Gastrocnemius medialis (tissue), 4 donors: Measurements from ENCODE around the gene RNU6-9. TPM values are rescaled to one million over a fixed set of nuclear protein-coding genes. Genes with fewer than 3 reads are reported as not detected.

Experiments used
- ATAC-seq, 2 donors: fragments of 150-250 bp; one replicate each; pipeline ENCODE4 v1.9.1; 2016
- DNase-seq, 2 donors: peaks; one replicate each; pipeline ENCODE4 v3.0.0-alpha.2; 2019
- H3K27ac ChIP-seq, 4 donors: fragments of 200-600 bp; sonication (generic); 1 replicate in 1 of 4; 2 replicates in 3 of 4; pipeline ENCODE4 v1.5.1; 2016 to 2018; ENCODE audit warnings: mild to moderate bottlenecking in 2 of 4, moderate library complexity in 1 of 4
- H3K27me3 ChIP-seq, 3 donors: fragments of 200-600 bp; sonication (generic) in 2 of 3; 1 replicate in 1 of 3; 2 replicates in 2 of 3; pipeline versions ENCODE4 v1.5.1 to v1.6.0; 2016 to 2019; ENCODE audit warnings: mild to moderate bottlenecking in 1 of 3, moderate library complexity in 1 of 3
- H3K36me3 ChIP-seq, 2 donors: fragments of 200-600 bp; sonication (generic) in 1 of 2; one replicate each; pipeline ENCODE4 v1.5.1; 2017 to 2018
- H3K4me1 ChIP-seq, 2 donors: fragments of 200-600 bp; sonication (generic) in 1 of 2; one replicate each; pipeline ENCODE4 v1.5.1; 2016 to 2017; ENCODE audit warnings: mild to moderate bottlenecking in 2 of 2
- H3K4me3 ChIP-seq, 4 donors: fragments of 200-600 bp; sonication (generic) in 3 of 4; 1 replicate in 1 of 4; 2 replicates in 3 of 4; pipeline ENCODE4 v1.5.1; 2016 to 2019; ENCODE audit warnings: mild to moderate bottlenecking in 2 of 4
- H3K9me3 ChIP-seq, 3 donors: fragments of 200-600 bp; sonication (generic) in 2 of 3; 1 replicate in 1 of 3; 2 replicates in 2 of 3; pipeline ENCODE4 v1.5.1; 2016 to 2019
- CTCF ChIP-seq, 5 experiments: fragments of 450-650 bp in 3 of 5; fragments of 200-600 bp in 2 of 5; sonication (generic) in 2 of 5; IDR thresholded peaks in 4 of 5; conservative IDR thresholded peaks in 1 of 5; 1 replicate in 4 of 5; 2 replicates in 1 of 5; pipeline ENCODE4 v1.5.1; 2016 to 2019; ENCODE audit warnings: antibody characterized with exemption in 5 of 5, mild to moderate bottlenecking in 3 of 5, moderate library complexity in 3 of 5
- POLR2A ChIP-seq, 2 donors: fragments of 450-650 bp; IDR thresholded peaks; one replicate each; pipeline ENCODE4 v1.6.1; 2017; ENCODE audit warnings: antibody characterized with exemption in 2 of 2, mild to moderate bottlenecking in 2 of 2, moderate library complexity in 2 of 2
- in situ Hi-C, 4 donors: fragments of 200-750 bp; cut with MboI; loops; one replicate each; pipeline versions ENCODE4 v1.15.0 to v1.8.0; 2017; ENCODE audit warnings: low sequenced_read_pairs in 4 of 4
- intact Hi-C: fragments of 100-400 bp; cut with DNase I; formaldehyde crosslinking; loops from one replicate; pipeline ENCODE4 v1.15.1; 2023; ENCODE audit warnings: low total_unique reads
- total RNA-seq, 4 donors: library from RNA; depleted of rRNA; stranded (reverse); fragments of >200 nt; gene quantifications; one replicate each; pipeline versions ENCODE4 v1.1.0 to v1.2.3, GENCODE V29; 2016

Gene RNU6-9
- total RNA-seq, 4 donors from 2014 or later, result not detected

GRCh38 chr19:933553-933882, 40.2 kb downstream of the RNU6-9 start:
- TF ChIP-seq POLR2A (IDR thresholded peaks at IDR 0.05), result no peak
- TF ChIP-seq CTCF (IDR thresholded peaks at IDR 0.05 in 4 of 5, conservative IDR thresholded peaks at IDR 0.05 in 1 of 5), result no peak
- Histone ChIP-seq H3K4me3 (no peak overlapping the region), H3K27ac (peak overlapping the region in 2 of 4 donors; percentile 75 to 79), H3K4me1 (peaks cover 20 to 28% of the 10 kb centered on the region in 2 donors), H3K36me3 (no peaks in the 10 kb centered on the region), H3K9me3 (no peaks in the 10 kb centered on the region), H3K27me3 (no peaks in the 10 kb centered on the region)
- intact Hi-C loops (no loop called here), in situ Hi-C loops (no loop called here)
- DNase-seq (no peak), ATAC-seq (no peak)

GRCh38 chr19:934197-934840, 41.0 kb downstream of the RNU6-9 start:
- H3K4me1 ChIP-seq, result peaks cover 20 to 28% of the 10 kb centered on the region in 2 donors
- TF ChIP-seq POLR2A (IDR thresholded peaks at IDR 0.05) (no peak), CTCF (IDR thresholded peaks at IDR 0.05 in 4 of 5, conservative IDR thresholded peaks at IDR 0.05 in 1 of 5) (no peak)
- DNase-seq (no peak), ATAC-seq (peak in 1 of 2 donors; percentile 12)
- no peaks in the 10 kb centered on the region for H3K9me3 ChIP-seq
- in situ Hi-C loops, result no loop called here
- H3K27ac ChIP-seq, result peak overlapping the region; percentile 71 to 79 (median 74)
- intact Hi-C loops, result no loop called here
- no peaks in the 10 kb centered on the region for H3K36me3 ChIP-seq
- H3K27me3 ChIP-seq, result no peaks in the 10 kb centered on the region
- H3K4me3 ChIP-seq, result peak overlapping the region in 1 of 4 donors; percentile 7

- peak overlapping the region in 1 of 4 donors; percentile 7 for H3K4me3 ChIP-seq
- peak in 1 of 2 donors; percentile 34 for TF ChIP-seq POLR2A (IDR thresholded peaks at IDR 0.05)
- no peak for TF ChIP-seq CTCF (IDR thresholded peaks at IDR 0.05 in 4 of 5, conservative IDR thresholded peaks at IDR 0.05 in 1 of 5)
- intact Hi-C loops, result loop anchor here (1.0 kb wide), 2 partner anchors 10 to 49 kb away; partner anchors contain the start of gene WDR18
Measured at GRCh38 chr19:934865-935479, 41.7 kb downstream of the RNU6-9 start.

GRCh38 chr19:936175-936546, 42.9 kb downstream of the RNU6-9 start:
- TF ChIP-seq CTCF (IDR thresholded peaks at IDR 0.05 in 4 of 5, conservative IDR thresholded peaks at IDR 0.05 in 1 of 5) (no peak), POLR2A (IDR thresholded peaks at IDR 0.05) (no peak)
- intact Hi-C loops, result no loop called here

More at GRCh38 chr19:934865-935479, 41.7 kb downstream of the RNU6-9 start:
- peak; percentile 82 to 87 for DNase-seq
- H3K9me3 ChIP-seq, result no peaks in the 10 kb centered on the region
- H3K27me3 ChIP-seq, result no peaks in the 10 kb centered on the region
- ATAC-seq, result peak; percentile 85 to 89
- H3K27ac ChIP-seq, result peak overlapping the region; percentile 71 to 79 (median 74)
- no peaks in the 10 kb centered on the region for H3K36me3 ChIP-seq
- in situ Hi-C loops, result no loop called here
- H3K4me1 ChIP-seq, result peaks cover 20 to 28% of the 10 kb centered on the region in 2 donors

More at GRCh38 chr19:936175-936546, 42.9 kb downstream of the RNU6-9 start:
- H3K27ac ChIP-seq, result no peak overlapping the region
- no peaks in the 10 kb centered on the region for H3K36me3 ChIP-seq
- H3K27me3 ChIP-seq, result no peaks in the 10 kb centered on the region
- in situ Hi-C loops, result no loop called here
- no peak for ATAC-seq
- peaks cover 20 to 29% of the 10 kb centered on the region in 2 donors for H3K4me1 ChIP-seq
- no peak overlapping the region for H3K4me3 ChIP-seq
- no peaks in the 10 kb centered on the region for H3K9me3 ChIP-seq
- DNase-seq, result no peak
